Parathyroid adenoma (tissue), 2 donors: ENCODE results near the gene RPL29.

Experiments used
- H2AFZ ChIP-seq: fragments of 300-600 bp; sonication (generic); one replicate; pipeline ENCODE4 v1.7.0; 2017; ENCODE audit warnings: antibody characterized with exemption, mild to moderate bottlenecking
- H3K27ac ChIP-seq: fragments of 300-600 bp; sonication (generic); one replicate; pipeline ENCODE4 v1.7.0; 2017
- H3K27me3 ChIP-seq: fragments of 300-600 bp; sonication (generic); one replicate; pipeline ENCODE4 v1.7.0; 2017; ENCODE audit warnings: low read length; ENCODE audit not compliant: control insufficient read depth, insufficient read depth
- H3K36me3 ChIP-seq: fragments of 300-600 bp; sonication (generic); one replicate; pipeline ENCODE4 v1.7.0; 2017; ENCODE audit warnings: low read length; ENCODE audit not compliant: control insufficient read depth, insufficient read depth
- H3K4me1 ChIP-seq: fragments of 300-600 bp; sonication (generic); one replicate; pipeline ENCODE4 v1.7.0; 2017; ENCODE audit warnings: control low read depth
- H3K4me2 ChIP-seq: fragments of 300-600 bp; sonication (generic); one replicate; pipeline ENCODE4 v1.7.0; 2017; ENCODE audit warnings: low read length
- H3K4me3 ChIP-seq: fragments of 300-600 bp; sonication (generic); one replicate; pipeline ENCODE4 v1.7.0; 2017; ENCODE audit warnings: low read depth, low read length
- H3K79me2 ChIP-seq: fragments of 300-600 bp; sonication (generic); one replicate; pipeline ENCODE4 v1.7.0; 2017; ENCODE audit warnings: control low read depth
- H3K9ac ChIP-seq: fragments of 300-600 bp; sonication (generic); one replicate; pipeline ENCODE4 v1.7.0; 2017; ENCODE audit warnings: mild to moderate bottlenecking
- H3K9me3 ChIP-seq: fragments of 300-600 bp; sonication (generic); one replicate; pipeline ENCODE4 v1.7.0; 2017; ENCODE audit warnings: low read length; ENCODE audit not compliant: control insufficient read depth
- CTCF ChIP-seq: fragments of 300-600 bp; sonication (generic); IDR thresholded peaks from one replicate; pipeline ENCODE4 v1.7.0; 2017; ENCODE audit warnings: antibody characterized with exemption, mild to moderate bottlenecking
- donor health status: primary hyperparathyroidism.

RPL29 gene

DNA sequence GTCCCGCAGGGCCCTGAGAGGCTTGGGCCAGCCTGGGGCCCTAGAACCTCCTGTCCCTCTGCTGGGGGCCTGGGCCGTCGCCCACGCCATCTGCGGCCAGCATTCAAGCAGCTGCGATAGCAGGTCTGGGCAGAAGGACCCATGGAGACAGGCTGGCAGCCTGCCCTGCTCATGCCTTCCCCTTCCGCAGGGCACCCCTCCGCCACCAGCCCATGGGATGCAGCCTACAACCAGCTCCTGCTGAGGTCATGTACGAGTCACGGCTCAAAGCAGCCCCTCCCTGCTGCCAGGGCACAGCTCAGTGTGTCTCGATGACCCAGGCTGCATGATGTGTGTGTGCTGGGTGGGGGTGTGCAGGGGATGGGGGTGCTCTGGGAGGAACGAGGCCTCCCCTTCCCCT, 32.9 kb upstream of the RPL29 start:
- H2AFZ ChIP-seq, result no peak overlapping the region
- H3K27me3 ChIP-seq, result no peaks in the 10 kb centered on the region
- no peak overlapping the region for H3K4me3 ChIP-seq
- H3K36me3 ChIP-seq, result no peaks in the 10 kb centered on the region
- no peak overlapping the region for H3K4me2 ChIP-seq
- H3K79me2 ChIP-seq, result no peaks in the 10 kb centered on the region
- no peaks in the 10 kb centered on the region for H3K4me1 ChIP-seq
- no peak for TF ChIP-seq CTCF
- H3K9me3 ChIP-seq, result no peaks in the 10 kb centered on the region
- no peak overlapping the region for H3K9ac ChIP-seq
- H3K27ac ChIP-seq, result no peak overlapping the region

GRCh38 chr3:52026041-52026440, 30.3 kb upstream of the RPL29 start:
- H3K27me3 ChIP-seq, result no peaks in the 10 kb centered on the region
- no peaks in the 10 kb centered on the region for H3K79me2 ChIP-seq
- no peak overlapping the region for H3K4me2 ChIP-seq
- H3K4me1 ChIP-seq, result no peaks in the 10 kb centered on the region
- no peaks in the 10 kb centered on the region for H3K9me3 ChIP-seq
- no peak overlapping the region for H3K27ac ChIP-seq
- no peak overlapping the region for H3K4me3 ChIP-seq
- TF ChIP-seq CTCF, result no peak
- no peak overlapping the region for H2AFZ ChIP-seq
- H3K9ac ChIP-seq, result no peak overlapping the region
- no peaks in the 10 kb centered on the region for H3K36me3 ChIP-seq

DNA sequence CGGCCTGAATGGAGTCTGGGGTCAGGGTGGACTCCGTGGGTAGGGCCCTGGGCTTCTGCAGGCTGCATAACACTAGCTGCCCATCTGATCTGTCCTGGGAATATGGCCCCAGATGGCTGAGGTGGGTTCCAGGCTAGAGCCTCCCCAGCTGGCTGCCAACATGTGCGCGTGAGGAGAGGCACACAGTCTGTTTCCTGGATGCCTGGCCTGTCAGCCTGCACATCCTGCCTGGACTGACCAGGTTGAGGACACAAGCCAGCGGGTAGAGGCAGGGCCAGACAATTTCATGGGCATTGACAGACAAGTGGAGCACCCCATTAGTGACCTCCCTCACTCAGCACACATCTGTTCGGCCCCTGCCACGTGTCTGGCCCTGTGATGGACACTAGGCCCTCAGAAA, 29.8 kb upstream of the RPL29 start:
- H3K4me3 ChIP-seq, result no peak overlapping the region
- H2AFZ ChIP-seq, result no peak overlapping the region

GRCh38 chr3:52024765-52025452, 29.2 kb upstream of the RPL29 start:
- H3K4me3 ChIP-seq, result no peak overlapping the region
- H3K4me2 ChIP-seq, result no peak overlapping the region
- H3K27ac ChIP-seq, result no peak overlapping the region
- no peaks in the 10 kb centered on the region for H3K4me1 ChIP-seq
- no peaks in the 10 kb centered on the region for H3K36me3 ChIP-seq
- no peak overlapping the region for H2AFZ ChIP-seq
- no peaks in the 10 kb centered on the region for H3K79me2 ChIP-seq
- no peak for TF ChIP-seq CTCF
- H3K27me3 ChIP-seq, result no peaks in the 10 kb centered on the region
- H3K9ac ChIP-seq, result no peak overlapping the region
- no peaks in the 10 kb centered on the region for H3K9me3 ChIP-seq

More for the DNA sequence above, 29.8 kb upstream of the RPL29 start:
- Histone ChIP-seq H3K36me3 (no peaks in the 10 kb centered on the region), H3K27me3 (no peaks in the 10 kb centered on the region), H3K9ac (no peak overlapping the region), H3K79me2 (no peaks in the 10 kb centered on the region), H3K27ac (no peak overlapping the region), H3K4me1 (no peaks in the 10 kb centered on the region), H3K4me2 (no peak overlapping the region), H3K9me3 (no peaks in the 10 kb centered on the region)
- TF ChIP-seq CTCF, result no peak
